ENCODE measurements around the gene ELMO1. TPM values are rescaled to one million over a fixed set of nuclear protein-coding genes. Genes with fewer than 3 reads are reported as not detected.

The ELMO1 gene
- total RNA-seq, 1 donor from 2014 or later: 132 TPM

DNA sequence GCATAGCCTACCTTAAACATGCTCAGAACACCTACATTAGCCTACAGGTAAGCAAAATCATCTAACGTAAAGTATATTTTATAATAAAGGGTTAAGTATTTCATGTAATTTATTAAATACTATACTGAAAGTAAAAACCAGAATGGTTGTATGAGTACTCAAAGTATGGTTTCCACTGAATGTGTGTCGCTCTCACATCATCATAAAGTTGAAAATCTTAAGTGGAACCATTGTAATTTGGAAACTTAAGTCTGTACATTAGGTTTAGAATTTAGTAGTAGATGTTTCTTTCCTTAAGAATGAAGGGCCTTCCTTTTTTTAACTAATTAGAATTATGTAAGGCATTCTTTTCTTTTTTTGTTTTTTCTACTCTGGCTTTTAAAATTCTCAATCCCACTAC is 484.4 kb downstream of the ELMO1 start:
- no peak overlapping the region for H3K27ac Mint-ChIP-seq
- peaks cover 18% of the 10 kb centered on the region for H3K4me1 Mint-ChIP-seq
- DNase-seq (no peak), ATAC-seq (ENCODE audit: low read depth) (no peak)
- no peak overlapping the region for H3K4me3 Mint-ChIP-seq
- peaks cover 12% of the 10 kb centered on the region for H3K36me3 Mint-ChIP-seq (ENCODE audit: low read depth)
- intact Hi-C loops (cut with micrococcal nuclease): no loop called here
- H3K27me3 Mint-ChIP-seq: no peaks in the 10 kb centered on the region
- no peak for TF ChIP-seq CTCF (IDR thresholded peaks at IDR 0.05)
- no peaks in the 10 kb centered on the region for H3K9me3 Mint-ChIP-seq
- CTCF ChIA-PET: no interaction called here
- POLR2A ChIA-PET: no interaction called here

DNA sequence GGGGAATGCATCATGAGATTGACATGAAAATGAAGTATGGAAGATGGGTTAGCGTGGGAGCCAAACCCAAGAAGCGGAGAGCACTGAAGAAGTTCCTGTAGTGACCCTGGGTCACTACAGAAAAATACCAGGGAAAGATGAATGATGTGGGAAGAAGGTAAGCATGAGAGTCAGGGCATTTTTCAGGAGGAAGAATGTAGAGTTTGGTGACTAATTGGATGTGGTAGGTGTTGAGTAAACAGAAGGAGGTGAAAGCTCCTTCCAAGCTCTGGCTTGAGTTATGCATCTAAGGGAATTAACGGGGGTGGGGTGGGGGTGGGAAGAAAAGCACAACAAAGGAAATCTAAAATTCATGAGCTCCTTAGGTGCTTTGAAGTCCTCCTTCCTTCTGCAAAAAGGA is 486.3 kb downstream of the ELMO1 start:
- ChIA-PET POLR2A (interaction anchor here (0.6 kb wide), 1 partner anchor 239 kb away, joined by 8 read pairs; no protein-coding TSS in a partner anchor), CTCF (no interaction called here)
- ATAC-seq (ENCODE audit: low read depth) (no peak), DNase-seq (no peak)
- Mint-ChIP-seq H3K4me1 (peaks cover 16% of the 10 kb centered on the region), H3K27me3 (no peaks in the 10 kb centered on the region), H3K9me3 (no peaks in the 10 kb centered on the region), H3K36me3 (ENCODE audit: low read depth) (peaks cover 11% of the 10 kb centered on the region), H3K4me3 (no peak overlapping the region), H3K27ac (no peak overlapping the region)
- TF ChIP-seq CTCF (IDR thresholded peaks at IDR 0.05): no peak
- intact Hi-C loops (cut with micrococcal nuclease): no loop called here

- Mint-ChIP-seq H3K27me3 (no peaks in the 10 kb centered on the region), H3K27ac (no peak overlapping the region), H3K4me3 (no peak overlapping the region), H3K36me3 (ENCODE audit: low read depth) (peaks cover 10% of the 10 kb centered on the region), H3K4me1 (peaks cover 16% of the 10 kb centered on the region), H3K9me3 (no peaks in the 10 kb centered on the region)
- ChIA-PET CTCF (interaction anchor here (0.6 kb wide), 1 partner anchor 179 kb away, joined by 3 read pairs; no protein-coding TSS in a partner anchor), POLR2A (interaction anchor here (0.6 kb wide), 2 partner anchors 239 to 417 kb away, joined by 3 to 8 read pairs; no protein-coding TSS in a partner anchor)
- intact Hi-C loops (cut with micrococcal nuclease): no loop called here
- DNase-seq (no peak), ATAC-seq (ENCODE audit: low read depth) (no peak)
- TF ChIP-seq CTCF (IDR thresholded peaks at IDR 0.05): no peak
Measured at GRCh38 chr7:36961693-36962092, 487.0 kb downstream of the ELMO1 start.

GRCh38 chr7:36961097-36961496 is 487.6 kb downstream of the ELMO1 start:
- ChIA-PET POLR2A (interaction anchor here (0.6 kb wide), 1 partner anchor 417 kb away, joined by 3 read pairs; no protein-coding TSS in a partner anchor), CTCF (interaction anchor here (0.6 to 0.8 kb wide), 2 partner anchors 179 to 221 kb away, joined by 3 read pairs; no protein-coding TSS in a partner anchor)
- no peak overlapping the region for H3K4me3 Mint-ChIP-seq
- peaks cover 10% of the 10 kb centered on the region for H3K36me3 Mint-ChIP-seq (ENCODE audit: low read depth)
- ATAC-seq (ENCODE audit: low read depth) (no peak), DNase-seq (no peak)
- intact Hi-C loops (cut with micrococcal nuclease): no loop called here
- H3K4me1 Mint-ChIP-seq: peaks cover 16% of the 10 kb centered on the region
- no peak overlapping the region for H3K27ac Mint-ChIP-seq
- H3K9me3 Mint-ChIP-seq: no peaks in the 10 kb centered on the region
- no peak for TF ChIP-seq CTCF (IDR thresholded peaks at IDR 0.05)
- no peaks in the 10 kb centered on the region for H3K27me3 Mint-ChIP-seq

DNA sequence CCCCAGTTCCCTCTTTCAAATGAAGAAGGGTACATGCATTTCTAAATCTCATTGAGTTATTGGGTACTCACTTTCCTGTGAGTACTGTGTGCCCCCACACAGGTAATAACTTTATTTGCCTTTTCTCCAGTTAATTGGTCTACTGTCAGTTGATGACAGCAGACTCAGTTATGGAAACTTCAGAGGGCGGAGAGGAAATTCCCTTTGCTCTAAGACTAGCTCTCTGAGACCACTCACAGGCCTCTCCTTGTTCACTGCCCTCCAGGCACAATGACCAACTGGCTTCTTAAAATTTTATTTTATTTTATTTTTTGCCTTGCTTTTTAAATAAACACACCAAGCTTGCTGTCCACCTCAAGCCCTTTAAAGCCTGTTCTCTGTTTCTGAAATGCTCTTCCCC is 488.6 kb downstream of the ELMO1 start:
- intact Hi-C loops (cut with micrococcal nuclease): no loop called here
- Mint-ChIP-seq H3K9me3 (no peaks in the 10 kb centered on the region), H3K27me3 (no peaks in the 10 kb centered on the region), H3K4me1 (peaks cover 15% of the 10 kb centered on the region), H3K4me3 (no peak overlapping the region), H3K27ac (no peak overlapping the region), H3K36me3 (ENCODE audit: low read depth) (peaks cover 12% of the 10 kb centered on the region)
- DNase-seq (no peak), ATAC-seq (ENCODE audit: low read depth) (no peak)
- ChIA-PET POLR2A (no interaction called here), CTCF (interaction anchor here (0.6 to 0.8 kb wide), 2 partner anchors 222 to 366 kb away, joined by 3 read pairs; no protein-coding TSS in a partner anchor)
- no peak for TF ChIP-seq CTCF (IDR thresholded peaks at IDR 0.05)

Data from activated B cell treated with CpG ODN at 0.5 μM for 24 hours (primary cell).